Urinary bladder (tissue), 4 donors: ENCODE measurements around the gene GPR31. TPM values are rescaled to one million over a fixed set of nuclear protein-coding genes. Genes with fewer than 3 reads are reported as not detected.

ENCODE experiments used
- DNase-seq: peaks from one replicate; pipeline ENCODE4 v3.0.0-alpha.2; 2015; ENCODE audit errors: extremely low spot score
- H3K27ac ChIP-seq: one replicate; pipeline ENCODE4 v1.5.1; 2013; ENCODE audit warnings: low read depth, mild to moderate bottlenecking, moderate library complexity
- H3K36me3 ChIP-seq: one replicate; pipeline ENCODE4 v1.6.1; 2013; ENCODE audit warnings: mild to moderate bottlenecking, moderate library complexity; ENCODE audit not compliant: insufficient read depth
- H3K4me1 ChIP-seq: one replicate; pipeline ENCODE4 v1.6.1; 2013; ENCODE audit warnings: mild to moderate bottlenecking, moderate library complexity; ENCODE audit not compliant: insufficient read depth
- H3K4me3 ChIP-seq: one replicate; pipeline ENCODE4 v1.5.1; 2013; ENCODE audit warnings: low read depth, low read length
- WGBS: extraction: QIAGEN DNeasy Blood & Tissue Kit; methylation state at CpG from one replicate; pipeline ENCODE4 v1.1.7; 2013; 5-methylcytosine and 5-hydroxymethylcytosine counted together
- polyA plus RNA-seq: library from polyadenylated mRNA; stranded (reverse); fragments of 200-250 nt; gene quantifications from one replicate; pipeline ENCODE4 v1.2.3, GENCODE V29; 2013
- total RNA-seq: library from RNA; depleted of rRNA; stranded (reverse); fragments of >200 nt; gene quantifications from one replicate; pipeline ENCODE4 v1.2.3, GENCODE V29; 2014
- donor health status: healthy with polysubstance abuse.
- donor health status: healthy.

GPR31 gene
- total and polyA plus RNA-seq, 2 donors = not detected

DNA sequence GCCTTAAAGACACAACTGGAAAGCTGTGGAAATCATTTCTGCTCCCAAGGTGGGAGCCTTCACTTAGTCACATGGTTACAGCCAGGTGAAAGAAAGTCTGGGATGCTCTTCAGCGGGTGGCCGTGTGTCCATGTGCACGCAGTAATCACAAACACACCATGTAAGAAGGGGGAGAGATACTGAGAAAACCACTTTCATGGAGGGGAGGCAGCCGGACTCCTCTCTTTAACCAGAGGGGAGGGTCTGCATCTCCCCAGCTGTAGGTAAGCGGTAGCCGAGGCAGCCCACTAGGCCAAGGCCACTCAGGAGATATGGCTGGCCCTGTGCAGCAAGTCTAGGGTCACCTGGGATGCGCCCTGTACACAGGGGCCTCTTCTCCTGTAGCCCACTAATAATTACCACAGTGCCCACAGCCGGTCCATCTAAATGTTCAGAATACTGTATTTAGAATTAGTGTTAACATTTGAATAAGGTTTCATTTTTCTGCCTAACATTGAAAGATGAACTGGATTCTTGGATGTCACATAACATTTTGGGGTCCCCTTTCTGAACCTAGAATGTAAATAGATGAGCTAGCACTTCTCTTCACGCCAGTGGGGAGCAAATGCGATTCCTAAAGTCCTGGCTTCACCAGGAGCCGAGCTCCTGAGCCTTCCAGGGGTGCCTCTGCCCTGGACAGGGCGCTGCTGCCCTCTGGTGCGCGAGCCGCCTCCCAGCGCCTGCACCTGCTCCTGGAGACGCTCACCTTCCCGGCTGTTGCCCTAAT lies 15.9 kb downstream of the GPR31 start:
- WGBS = 46% methylated on average over 18 of the region's 18 CpGs
- Histone ChIP-seq H3K27ac (no peak overlapping the region), H3K4me1 (no peaks in the 10 kb centered on the region), H3K36me3 (no peaks in the 10 kb centered on the region), H3K4me3 (no peak overlapping the region)
- no peak for DNase-seq

DNA sequence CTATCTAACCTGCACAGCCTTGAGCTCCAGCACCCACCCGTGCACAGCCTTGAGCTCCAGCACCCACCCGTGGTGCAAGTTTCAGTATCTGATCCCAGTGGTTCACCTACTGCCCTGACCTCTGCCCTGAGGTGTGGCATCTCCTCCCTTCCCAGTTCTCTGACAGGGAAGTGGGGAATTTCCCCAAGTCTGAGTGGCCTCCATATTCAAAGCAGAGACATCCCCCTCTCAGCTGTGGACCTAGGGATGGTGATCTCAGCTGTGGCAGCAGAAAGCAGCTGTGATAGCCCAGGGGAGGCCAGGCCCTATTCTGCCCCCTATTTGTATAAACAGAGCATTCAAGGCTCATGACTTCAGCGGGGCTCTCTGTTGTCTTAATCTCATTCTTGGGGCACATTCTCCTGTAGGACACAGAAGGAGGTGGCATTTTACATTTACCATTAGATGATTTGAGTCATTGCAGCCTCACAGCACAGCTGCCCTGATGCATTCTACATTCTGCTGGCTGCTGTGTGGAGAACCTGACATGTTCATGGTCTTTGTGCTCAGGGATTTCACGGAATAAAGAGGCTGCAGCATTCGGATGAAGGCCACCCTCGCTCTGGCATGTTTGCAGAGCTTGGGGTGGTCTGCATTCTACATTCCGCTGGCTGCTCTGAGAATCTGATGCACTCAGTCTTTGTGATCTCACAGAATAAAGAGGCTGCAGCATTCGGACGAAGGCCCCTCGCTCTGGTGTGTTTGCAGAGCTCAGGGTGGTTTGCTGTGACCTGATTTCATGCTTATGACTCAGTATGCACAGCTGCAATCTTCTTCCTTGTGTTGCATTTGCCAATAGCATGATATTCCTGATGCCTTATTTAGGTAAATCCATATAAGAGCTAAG lies 16.9 kb downstream of the GPR31 start:
- 46% methylated on average over 10 of the region's 10 CpGs for WGBS
- no peak for DNase-seq
- Histone ChIP-seq H3K4me1 (no peaks in the 10 kb centered on the region), H3K4me3 (no peak overlapping the region), H3K36me3 (no peaks in the 10 kb centered on the region), H3K27ac (no peak overlapping the region)

DNA sequence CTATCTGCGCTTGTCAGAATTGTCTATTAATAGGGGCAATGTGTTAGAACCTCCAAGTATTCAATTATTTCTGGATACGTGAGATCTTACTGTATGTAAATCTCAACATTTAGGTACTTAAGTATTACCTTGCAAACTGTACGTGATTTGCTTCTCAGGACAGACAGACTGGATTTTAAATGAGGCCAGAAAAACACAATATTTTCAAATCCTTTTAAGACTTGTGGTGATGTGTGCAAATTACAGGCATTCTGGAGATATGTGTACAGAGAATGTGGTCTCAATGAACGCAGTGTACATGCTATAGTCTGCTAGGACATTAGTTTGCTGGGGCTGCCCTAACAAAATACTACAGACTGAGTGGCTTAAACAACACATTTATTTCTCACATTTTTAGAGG lies 18.0 kb downstream of the GPR31 start:
- no peak overlapping the region for H3K27ac ChIP-seq
- no peak for DNase-seq
- no peak overlapping the region for H3K4me3 ChIP-seq
- 95% methylated on average over 4 of the region's 4 CpGs for WGBS
- H3K36me3 ChIP-seq = no peaks in the 10 kb centered on the region
- H3K4me1 ChIP-seq = no peaks in the 10 kb centered on the region

DNA sequence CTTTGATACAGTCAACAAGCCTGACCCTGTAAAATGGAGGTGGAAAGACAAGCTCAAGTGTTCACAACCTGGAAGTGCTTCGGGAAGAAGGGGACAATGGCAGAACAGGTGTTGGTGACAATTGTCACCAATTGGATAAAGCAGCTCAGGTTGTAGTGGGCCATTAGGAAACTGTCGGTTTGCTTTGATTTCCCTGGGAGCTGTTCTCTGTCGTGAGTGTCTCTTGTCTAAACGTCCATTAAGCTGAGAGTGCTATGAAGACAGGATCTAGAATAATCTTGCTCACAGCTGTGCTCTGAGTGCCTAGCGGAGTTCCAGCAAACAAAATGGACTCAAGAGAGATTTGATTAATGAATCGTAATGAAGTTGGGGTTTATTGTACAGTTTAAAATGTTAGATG lies 19.9 kb downstream of the GPR31 start:
- Histone ChIP-seq H3K36me3 (no peaks in the 10 kb centered on the region), H3K27ac (no peak overlapping the region), H3K4me1 (no peaks in the 10 kb centered on the region), H3K4me3 (no peak overlapping the region)
- no peak for DNase-seq
- 72% methylated on average over 6 of the region's 6 CpGs for WGBS

DNA sequence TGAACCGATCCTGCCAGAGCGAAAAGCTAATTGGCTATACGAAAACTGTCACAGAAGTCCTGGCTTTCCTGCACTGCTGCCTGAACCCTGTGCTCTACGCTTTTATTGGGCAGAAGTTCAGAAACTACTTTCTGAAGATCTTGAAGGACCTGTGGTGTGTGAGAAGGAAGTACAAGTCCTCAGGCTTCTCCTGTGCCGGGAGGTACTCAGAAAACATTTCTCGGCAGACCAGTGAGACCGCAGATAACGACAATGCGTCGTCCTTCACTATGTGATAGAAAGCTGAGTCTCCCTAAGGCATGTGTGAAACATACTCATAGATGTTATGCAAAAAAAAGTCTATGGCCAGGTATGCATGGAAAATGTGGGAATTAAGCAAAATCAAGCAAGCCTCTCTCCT lies 20.7 kb downstream of the GPR31 start:
- DNase-seq = no peak
- 95% methylated on average over 10 of the region's 10 CpGs for WGBS
- H3K36me3 ChIP-seq = no peaks in the 10 kb centered on the region
- no peaks in the 10 kb centered on the region for H3K4me1 ChIP-seq
- no peak overlapping the region for H3K4me3 ChIP-seq
- H3K27ac ChIP-seq = no peak overlapping the region

DNA sequence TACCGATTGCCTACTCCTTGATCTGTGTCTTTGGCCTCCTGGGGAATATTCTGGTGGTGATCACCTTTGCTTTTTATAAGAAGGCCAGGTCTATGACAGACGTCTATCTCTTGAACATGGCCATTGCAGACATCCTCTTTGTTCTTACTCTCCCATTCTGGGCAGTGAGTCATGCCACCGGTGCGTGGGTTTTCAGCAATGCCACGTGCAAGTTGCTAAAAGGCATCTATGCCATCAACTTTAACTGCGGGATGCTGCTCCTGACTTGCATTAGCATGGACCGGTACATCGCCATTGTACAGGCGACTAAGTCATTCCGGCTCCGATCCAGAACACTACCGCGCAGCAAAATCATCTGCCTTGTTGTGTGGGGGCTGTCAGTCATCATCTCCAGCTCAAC lies 21.4 kb downstream of the GPR31 start:
- H3K4me3 ChIP-seq = no peak overlapping the region
- 87% methylated on average over 13 of the region's 13 CpGs for WGBS
- H3K4me1 ChIP-seq = no peaks in the 10 kb centered on the region
- DNase-seq = no peak
- no peaks in the 10 kb centered on the region for H3K36me3 ChIP-seq
- no peak overlapping the region for H3K27ac ChIP-seq

DNA sequence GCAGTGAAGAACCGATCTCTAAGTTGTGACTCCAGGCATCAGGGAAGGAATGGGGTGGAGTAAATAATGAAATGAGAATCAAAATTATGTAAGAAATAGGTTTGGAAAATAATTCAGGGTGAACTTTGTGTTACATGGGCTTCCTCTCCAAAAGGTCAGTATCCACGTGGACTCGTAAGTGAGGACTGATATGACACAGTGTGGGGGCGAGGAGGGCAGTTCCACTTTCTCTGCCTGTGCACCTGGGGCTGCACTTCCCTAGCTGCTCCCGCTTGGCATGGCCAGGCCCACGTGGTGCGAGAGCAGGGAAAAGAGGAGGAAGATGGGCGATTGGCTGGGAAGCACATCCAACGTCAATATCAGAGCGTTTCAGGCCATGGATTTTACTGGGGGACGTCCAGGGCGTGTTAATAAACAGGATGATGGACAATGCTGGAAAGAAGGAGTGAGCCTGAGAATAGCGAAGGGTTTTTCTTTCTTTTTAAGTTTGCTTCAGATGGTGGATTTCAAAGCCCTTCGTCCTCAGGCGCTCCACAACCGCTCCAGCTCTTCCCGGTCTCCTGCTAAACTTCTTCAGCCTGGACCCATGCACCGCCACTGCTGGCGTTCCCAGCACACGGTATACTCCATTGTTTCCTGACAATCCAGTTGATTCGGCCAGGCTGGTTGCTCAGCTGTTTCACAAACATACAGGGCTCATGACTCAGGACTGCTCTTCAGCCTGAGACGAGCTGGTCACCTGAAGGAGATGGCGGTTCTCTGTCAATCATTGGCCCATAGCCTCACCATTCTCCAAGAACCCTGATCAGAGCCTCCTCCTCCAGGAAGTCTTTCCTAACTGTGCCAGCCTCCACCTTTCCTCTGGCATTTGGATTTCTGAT lies 23.1 kb downstream of the GPR31 start:
- Histone ChIP-seq H3K4me3 (no peak overlapping the region), H3K27ac (no peak overlapping the region), H3K36me3 (no peaks in the 10 kb centered on the region), H3K4me1 (no peaks in the 10 kb centered on the region)
- no peak for DNase-seq
- 88% methylated on average over 23 of the region's 23 CpGs for WGBS

DNA sequence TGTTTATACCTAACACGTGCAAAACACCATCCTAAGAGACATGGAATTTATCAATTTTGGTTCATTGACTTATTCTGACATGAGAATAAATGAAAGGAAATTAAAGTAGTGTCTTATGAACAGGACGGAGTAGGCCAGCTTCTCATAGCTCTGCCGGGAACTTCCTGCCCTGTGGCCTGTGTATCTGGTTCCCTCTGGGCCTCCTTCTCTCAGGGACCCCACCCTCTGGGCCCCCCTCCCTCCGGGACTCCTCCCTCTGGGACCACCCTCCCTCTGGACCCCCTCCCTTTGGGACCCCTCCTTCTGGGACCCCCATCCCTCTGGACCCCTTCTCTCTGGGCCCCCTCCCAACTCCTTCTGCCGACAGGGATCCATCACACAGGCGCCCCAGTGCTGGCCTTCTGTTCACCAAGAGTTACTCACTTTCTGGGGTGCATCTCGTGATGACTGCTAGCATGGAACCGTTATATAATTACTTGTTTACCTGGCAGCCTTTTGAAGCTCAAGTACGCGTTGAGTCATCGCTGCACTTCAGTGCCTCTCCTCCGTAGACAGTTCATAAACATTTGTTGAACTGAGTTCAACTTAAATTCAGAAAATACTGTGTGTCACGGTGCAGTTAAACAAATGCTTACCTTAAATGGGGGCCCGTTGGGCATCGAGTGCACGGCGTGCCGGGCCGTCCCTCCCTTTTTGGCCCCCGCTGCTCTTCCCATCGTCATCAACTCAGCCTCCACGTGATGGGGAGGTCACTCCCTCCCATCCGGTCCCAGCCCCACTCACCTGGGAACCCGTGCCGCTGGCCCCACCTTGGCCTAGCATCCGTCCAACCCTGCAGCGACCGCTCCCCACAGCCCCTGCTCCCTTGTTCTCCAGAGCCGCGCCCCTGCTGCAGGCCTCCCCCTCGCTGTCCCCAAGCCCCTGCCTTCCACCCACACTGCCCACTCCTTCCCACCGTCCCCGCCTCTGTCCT lies 26.8 kb downstream of the GPR31 start:
- Histone ChIP-seq H3K36me3 (no peaks in the 10 kb centered on the region), H3K4me3 (no peak overlapping the region), H3K27ac (peak overlapping the region; percentile 61), H3K4me1 (no peaks in the 10 kb centered on the region)
- whole genome bisulfite sequencing = 80% methylated on average over 33 of the region's 33 CpGs
- DNase-seq = no peak

DNA sequence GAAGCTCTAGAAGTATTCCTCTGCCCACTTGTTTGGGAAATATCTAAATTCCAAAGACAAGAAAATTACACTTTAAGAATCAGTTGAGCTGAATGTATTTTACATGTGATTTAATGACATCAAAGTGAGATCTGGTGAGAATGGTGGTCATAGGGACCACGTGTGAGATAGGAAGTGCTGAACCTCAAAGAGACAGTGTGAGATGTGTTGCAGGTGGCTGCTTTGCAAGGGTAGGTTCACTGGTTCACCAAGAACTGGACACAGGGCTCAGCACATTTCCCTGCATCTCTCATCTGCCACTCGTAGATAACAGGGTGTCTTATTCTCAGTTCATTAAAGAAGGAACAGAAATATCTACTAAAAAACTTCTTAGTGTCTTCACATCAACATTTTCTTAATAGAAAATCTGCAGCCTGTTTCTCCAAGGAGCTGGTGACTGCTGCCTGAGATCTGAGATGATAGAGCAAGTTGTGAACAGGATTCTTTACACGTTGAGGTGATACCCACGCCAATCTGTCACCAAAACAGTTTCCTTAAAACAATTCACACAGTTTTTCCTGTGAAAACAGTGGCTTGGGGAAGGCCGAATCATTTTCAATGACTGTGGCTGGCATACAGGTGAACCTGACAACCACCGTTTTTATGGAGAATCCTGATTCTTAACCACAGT lies 27.6 kb downstream of the GPR31 start:
- WGBS = 74% methylated on average over 6 of the region's 6 CpGs
- no peak overlapping the region for H3K4me3 ChIP-seq
- H3K36me3 ChIP-seq = no peaks in the 10 kb centered on the region
- no peak overlapping the region for H3K27ac ChIP-seq
- H3K4me1 ChIP-seq = no peaks in the 10 kb centered on the region
- no peak for DNase-seq

DNA sequence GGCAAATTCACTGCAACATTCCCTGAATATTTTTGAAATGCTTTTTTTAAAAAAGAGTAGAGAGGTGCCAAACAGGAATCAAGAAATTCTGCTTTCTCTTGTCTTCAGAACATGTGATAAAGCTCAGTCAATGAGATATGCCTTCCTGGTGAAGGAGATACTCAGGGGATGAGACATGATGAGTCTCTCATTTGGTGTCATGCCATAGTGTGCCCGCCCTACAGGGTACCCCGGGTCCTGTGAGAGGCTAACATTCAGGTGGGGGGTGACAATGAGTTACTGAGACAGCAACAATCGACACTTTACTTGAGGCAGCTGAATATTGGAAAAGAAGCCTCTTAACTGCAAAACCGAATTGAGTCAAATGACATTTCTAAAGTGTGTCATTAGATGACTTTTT lies 28.2 kb downstream of the GPR31 start:
- Histone ChIP-seq H3K4me1 (no peaks in the 10 kb centered on the region), H3K4me3 (no peak overlapping the region), H3K36me3 (no peaks in the 10 kb centered on the region), H3K27ac (no peak overlapping the region)
- no peak for DNase-seq
- 87% methylated on average over 4 of the region's 4 CpGs for WGBS

DNA sequence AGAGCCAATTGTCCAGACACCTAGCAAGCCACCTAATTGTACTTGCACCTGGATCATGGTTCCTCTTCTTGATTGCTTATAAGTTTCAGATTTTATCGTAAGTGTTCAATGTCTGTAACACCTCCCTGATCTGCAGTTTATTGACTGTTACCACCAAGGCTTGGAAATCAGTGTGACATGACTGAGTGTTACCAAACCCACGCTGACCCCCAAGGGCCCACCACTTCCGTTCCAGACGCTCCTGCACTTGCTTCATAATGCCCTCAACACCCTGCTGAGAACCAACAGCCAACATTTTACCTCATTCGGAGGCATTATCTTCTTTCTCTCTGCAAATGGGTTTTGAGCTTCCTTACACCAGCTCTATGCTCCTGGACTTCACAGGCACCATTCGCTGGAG lies 28.6 kb downstream of the GPR31 start:
- DNase-seq = no peak
- no peak overlapping the region for H3K27ac ChIP-seq
- no peak overlapping the region for H3K4me3 ChIP-seq
- no peaks in the 10 kb centered on the region for H3K36me3 ChIP-seq
- WGBS = 73% methylated on average over 6 of the region's 6 CpGs
- H3K4me1 ChIP-seq = no peaks in the 10 kb centered on the region

DNA sequence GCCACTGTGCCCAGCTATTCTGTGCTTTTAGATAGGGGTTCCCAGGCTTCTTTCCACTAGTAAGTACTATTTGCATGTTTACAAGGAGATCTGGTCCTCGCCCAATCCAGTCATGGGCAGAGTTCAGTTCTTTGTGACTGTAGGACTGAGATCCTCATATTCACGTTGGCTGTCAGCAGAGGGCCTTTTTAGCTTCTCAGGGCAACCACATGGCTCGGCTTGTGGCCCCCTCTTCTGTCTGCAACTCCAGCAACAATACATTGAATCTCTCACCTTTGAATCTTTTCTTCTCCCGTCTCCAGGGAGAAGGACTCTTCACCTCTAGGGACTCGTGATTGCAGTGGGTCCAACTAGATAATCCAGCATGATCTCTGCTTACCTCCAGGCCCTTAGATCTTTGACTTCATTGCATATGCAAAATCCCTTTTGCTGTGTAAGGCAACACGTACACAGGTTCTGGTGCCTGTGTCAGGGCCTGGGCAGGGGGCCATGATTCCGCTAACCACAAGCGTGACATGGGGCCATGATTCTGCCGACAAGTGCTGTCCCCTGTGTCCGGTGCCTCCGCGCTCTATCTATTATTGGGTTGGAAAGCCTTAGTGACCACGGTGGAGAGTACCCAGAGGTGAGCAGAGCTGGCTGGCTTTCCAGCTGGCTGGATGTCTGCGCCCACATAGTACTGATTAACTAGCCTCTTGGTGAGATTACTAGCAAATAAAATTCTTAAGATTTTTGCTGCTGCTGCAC lies 29.8 kb downstream of the GPR31 start:
- no peaks in the 10 kb centered on the region for H3K4me1 ChIP-seq
- H3K27ac ChIP-seq = no peak overlapping the region
- no peak overlapping the region for H3K4me3 ChIP-seq
- no peaks in the 10 kb centered on the region for H3K36me3 ChIP-seq
- 89% methylated on average over 14 of the region's 14 CpGs for WGBS
- no peak for DNase-seq
